Measurements from ENCODE around the gene ARHGAP1. TPM values are rescaled to one million over a fixed set of nuclear protein-coding genes. Genes with fewer than 3 reads are reported as not detected.

Gene ARHGAP1
- total and polyA plus RNA-seq, 2 of the 13 experiments (the other 11 are each of a cell fraction or from before 2014, with no cell fraction given) = 18.6 to 30.3 TPM

DNA sequence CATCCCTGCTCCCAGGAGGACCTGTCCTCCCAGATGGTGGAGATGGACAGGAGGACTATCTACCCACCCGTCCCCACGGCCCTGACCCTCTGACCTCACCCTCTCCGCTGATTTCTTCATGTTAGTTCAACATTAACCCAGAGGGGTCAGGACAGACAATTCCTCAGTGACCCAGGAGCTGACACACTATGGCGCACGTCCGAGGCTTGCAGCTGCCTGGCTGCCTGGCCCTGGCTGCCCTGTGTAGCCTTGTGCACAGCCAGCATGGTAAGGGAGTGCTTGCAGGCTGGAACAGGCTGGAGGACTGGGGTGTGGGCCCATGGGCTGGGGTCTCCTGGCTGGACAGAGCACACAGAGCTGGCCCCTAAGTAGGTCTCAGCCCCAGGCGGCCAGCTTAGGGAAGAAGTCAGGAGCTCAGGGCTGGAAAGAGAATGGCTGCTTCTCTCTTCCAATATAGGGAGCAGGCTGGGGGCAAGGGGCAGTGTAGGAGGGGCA is 18.7 kb upstream of the ARHGAP1 start, which contains the start of gene F2 (continued):
- TF ChIP-seq, protein P1, sequence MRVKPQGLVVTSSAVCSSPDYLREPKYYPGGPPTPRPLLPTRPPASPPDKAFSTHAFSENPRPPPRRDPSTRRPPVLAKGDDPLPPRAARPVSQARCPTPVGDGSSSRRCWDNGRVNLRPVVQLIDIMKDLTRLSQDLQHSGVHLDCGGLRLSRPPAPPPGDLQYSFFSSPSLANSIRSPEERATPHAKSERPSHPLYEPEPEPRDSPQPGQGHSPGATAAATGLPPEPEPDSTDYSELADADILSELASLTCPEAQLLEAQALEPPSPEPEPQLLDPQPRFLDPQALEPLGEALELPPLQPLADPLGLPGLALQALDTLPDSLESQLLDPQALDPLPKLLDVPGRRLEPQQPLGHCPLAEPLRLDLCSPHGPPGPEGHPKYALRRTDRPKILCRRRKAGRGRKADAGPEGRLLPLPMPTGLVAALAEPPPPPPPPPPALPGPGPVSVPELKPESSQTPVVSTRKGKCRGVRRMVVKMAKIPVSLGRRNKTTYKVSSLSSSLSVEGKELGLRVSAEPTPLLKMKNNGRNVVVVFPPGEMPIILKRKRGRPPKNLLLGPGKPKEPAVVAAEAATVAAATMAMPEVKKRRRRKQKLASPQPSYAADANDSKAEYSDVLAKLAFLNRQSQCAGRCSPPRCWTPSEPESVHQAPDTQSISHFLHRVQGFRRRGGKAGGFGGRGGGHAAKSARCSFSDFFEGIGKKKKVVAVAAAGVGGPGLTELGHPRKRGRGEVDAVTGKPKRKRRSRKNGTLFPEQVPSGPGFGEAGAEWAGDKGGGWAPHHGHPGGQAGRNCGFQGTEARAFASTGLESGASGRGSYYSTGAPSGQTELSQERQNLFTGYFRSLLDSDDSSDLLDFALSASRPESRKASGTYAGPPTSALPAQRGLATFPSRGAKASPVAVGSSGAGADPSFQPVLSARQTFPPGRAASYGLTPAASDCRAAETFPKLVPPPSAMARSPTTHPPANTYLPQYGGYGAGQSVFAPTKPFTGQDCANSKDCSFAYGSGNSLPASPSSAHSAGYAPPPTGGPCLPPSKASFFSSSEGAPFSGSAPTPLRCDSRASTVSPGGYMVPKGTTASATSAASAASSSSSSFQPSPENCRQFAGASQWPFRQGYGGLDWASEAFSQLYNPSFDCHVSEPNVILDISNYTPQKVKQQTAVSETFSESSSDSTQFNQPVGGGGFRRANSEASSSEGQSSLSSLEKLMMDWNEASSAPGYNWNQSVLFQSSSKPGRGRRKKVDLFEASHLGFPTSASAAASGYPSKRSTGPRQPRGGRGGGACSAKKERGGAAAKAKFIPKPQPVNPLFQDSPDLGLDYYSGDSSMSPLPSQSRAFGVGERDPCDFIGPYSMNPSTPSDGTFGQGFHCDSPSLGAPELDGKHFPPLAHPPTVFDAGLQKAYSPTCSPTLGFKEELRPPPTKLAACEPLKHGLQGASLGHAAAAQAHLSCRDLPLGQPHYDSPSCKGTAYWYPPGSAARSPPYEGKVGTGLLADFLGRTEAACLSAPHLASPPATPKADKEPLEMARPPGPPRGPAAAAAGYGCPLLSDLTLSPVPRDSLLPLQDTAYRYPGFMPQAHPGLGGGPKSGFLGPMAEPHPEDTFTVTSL (CRISPR knock-in tag; IDR thresholded peaks at IDR 0.05; ENCODE audit: borderline replicate concordance) = peak; percentile 72
- TF ChIP-seq PHF5A (CRISPR knock-in tag; IDR thresholded peaks at IDR 0.05; ENCODE audit: low read depth, unreplicated experiment) (peak; percentile 74), ZNF234 (CRISPR knock-in tag; conservative IDR thresholded peaks at IDR 0.05) (no peak), ZFP90 (CRISPR knock-in tag; IDR thresholded peaks at IDR 0.05; ENCODE audit: borderline replicate concordance) (peak; percentile 75; the same call in 1 of the 2 replicates), ZNF850 (CRISPR knock-in tag; conservative IDR thresholded peaks at IDR 0.05) (no peak), STAT5B (CRISPR knock-in tag; IDR thresholded peaks at IDR 0.05) (no peak), KLF13 (CRISPR knock-in tag; IDR thresholded peaks at IDR 0.05) (no peak), ZNF17 (CRISPR knock-in tag; IDR thresholded peaks at IDR 0.05) (no peak), MIER2 (CRISPR knock-in tag; IDR thresholded peaks at IDR 0.05) (0 out of 2 replicates have a peak, but pooled peaks have one; percentile 63), ZNF878 (CRISPR knock-in tag; IDR thresholded peaks at IDR 0.05) (0 out of 2 replicates have a peak, but pooled peaks have one; percentile 19), TAF15 (IDR thresholded peaks at IDR 0.05; ENCODE audit: low read depth, low read length, poor library complexity, severe bottlenecking) (no peak), RFXANK (CRISPR knock-in tag; IDR thresholded peaks at IDR 0.05) (0 out of 2 replicates have a peak, but pooled peaks have one; percentile 21), ZNF251 (CRISPR knock-in tag; IDR thresholded peaks at IDR 0.05) (no peak)
- TF ChIP-seq, protein P2, sequence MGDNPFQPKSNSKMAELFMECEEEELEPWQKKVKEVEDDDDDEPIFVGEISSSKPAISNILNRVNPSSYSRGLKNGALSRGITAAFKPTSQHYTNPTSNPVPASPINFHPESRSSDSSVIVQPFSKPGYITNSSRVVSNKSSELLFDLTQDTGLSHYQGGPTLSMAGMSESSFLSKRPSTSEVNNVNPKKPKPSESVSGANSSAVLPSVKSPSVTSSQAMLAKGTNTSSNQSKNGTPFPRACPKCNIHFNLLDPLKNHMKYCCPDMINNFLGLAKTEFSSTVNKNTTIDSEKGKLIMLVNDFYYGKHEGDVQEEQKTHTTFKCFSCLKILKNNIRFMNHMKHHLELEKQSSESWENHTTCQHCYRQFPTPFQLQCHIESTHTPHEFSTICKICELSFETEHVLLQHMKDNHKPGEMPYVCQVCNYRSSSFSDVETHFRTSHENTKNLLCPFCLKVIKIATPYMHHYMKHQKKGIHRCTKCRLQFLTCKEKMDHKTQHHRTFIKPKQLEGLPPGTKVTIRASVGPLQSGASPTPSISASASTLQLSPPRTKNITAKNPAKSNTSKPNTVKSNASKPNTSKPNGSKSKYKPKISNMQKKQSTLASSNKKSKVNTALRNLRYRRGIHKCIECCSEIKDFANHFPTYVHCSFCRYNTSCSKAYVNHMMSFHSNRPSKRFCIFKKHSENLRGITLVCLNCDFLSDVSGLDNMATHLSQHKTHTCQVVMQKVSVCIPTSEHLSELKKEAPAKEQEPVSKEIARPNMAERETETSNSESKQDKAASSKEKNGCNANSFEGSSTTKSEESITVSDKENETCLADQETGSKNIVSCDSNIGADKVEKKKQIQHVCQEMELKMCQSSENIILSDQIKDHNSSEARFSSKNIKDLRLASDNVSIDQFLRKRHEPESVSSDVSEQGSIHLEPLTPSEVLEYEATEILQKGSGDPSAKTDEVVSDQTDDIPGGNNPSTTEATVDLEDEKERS (CRISPR knock-in tag; IDR thresholded peaks at IDR 0.05) = no peak; the same call in 1 of the 2 replicates
- TF ChIP-seq, protein P3, sequence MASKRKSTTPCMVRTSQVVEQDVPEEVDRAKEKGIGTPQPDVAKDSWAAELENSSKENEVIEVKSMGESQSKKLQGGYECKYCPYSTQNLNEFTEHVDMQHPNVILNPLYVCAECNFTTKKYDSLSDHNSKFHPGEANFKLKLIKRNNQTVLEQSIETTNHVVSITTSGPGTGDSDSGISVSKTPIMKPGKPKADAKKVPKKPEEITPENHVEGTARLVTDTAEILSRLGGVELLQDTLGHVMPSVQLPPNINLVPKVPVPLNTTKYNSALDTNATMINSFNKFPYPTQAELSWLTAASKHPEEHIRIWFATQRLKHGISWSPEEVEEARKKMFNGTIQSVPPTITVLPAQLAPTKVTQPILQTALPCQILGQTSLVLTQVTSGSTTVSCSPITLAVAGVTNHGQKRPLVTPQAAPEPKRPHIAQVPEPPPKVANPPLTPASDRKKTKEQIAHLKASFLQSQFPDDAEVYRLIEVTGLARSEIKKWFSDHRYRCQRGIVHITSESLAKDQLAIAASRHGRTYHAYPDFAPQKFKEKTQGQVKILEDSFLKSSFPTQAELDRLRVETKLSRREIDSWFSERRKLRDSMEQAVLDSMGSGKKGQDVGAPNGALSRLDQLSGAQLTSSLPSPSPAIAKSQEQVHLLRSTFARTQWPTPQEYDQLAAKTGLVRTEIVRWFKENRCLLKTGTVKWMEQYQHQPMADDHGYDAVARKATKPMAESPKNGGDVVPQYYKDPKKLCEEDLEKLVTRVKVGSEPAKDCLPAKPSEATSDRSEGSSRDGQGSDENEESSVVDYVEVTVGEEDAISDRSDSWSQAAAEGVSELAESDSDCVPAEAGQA (IDR thresholded peaks at IDR 0.05; ENCODE audit: low read depth) = no peak
- TF ChIP-seq, protein P3 (CRISPR knock-in tag; IDR thresholded peaks at IDR 0.05; ENCODE audit: borderline replicate concordance) = no peak

All from HepG2 (cell line).